HG03064 (cell line): ENCODE measurements around the gene SLC38A1.
"Not testable (repeated sequence)": the region's sequence is repeated elsewhere in the genome, so short reads cannot be mapped to it uniquely, and the experiment has no call there.

Experiments used
- ATAC-seq: cut with Tn5 transposase; IDR thresholded peaks from one replicate; pipeline ENCODE4 v1.9.1; 2021; ENCODE audit warnings: low read depth; ENCODE audit not compliant: unreplicated experiment

SLC38A1 gene

DNA sequence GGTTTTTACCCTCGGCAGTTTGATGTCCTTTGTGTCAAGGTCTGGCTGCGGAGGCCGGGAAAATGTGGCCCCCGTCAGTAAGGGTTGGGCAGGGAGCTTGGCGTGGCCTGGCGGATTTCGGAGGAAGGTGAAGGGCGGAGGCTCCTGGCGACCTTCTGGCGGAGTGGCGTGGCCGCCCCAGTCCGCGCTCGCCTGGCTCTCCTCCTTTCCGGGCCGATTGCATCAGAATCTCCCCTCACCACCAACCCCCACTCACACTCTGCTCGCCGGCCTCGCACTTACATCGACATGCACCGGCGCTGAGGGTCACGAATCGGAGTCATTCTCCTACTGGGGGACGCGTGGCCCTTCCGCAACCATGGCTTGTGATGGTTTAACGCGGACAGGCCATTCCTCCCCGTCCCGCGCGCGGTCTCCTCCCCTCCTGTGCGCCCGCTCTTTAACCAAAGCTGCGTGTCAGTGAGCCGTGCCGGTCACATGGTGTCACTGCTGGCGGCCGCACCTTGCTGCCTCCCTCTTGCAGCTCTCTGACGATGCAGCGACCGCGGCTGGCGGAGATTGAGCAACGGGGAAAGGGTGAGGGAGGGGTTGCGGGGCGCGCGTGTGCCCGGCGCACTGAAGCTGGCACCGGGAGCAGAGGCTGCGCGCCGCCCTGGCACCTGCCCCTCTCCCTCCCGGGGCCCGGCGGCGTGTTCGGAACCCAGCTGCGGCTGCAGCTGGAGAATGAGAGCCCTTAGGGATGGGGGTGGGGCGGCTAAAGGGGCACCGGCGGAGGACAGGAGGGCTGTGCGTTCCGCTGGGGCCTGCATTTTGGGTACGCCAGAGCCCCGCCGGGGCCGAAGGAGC, at the start of gene SLC38A1:
Gene SLC38A1, minus strand, starts transcription at position 461 of the 846 bp plus-strand sequence. CDS start 29,243 bp downstream, outside the sequence.
- peak; percentile 66 for ATAC-seq

DNA sequence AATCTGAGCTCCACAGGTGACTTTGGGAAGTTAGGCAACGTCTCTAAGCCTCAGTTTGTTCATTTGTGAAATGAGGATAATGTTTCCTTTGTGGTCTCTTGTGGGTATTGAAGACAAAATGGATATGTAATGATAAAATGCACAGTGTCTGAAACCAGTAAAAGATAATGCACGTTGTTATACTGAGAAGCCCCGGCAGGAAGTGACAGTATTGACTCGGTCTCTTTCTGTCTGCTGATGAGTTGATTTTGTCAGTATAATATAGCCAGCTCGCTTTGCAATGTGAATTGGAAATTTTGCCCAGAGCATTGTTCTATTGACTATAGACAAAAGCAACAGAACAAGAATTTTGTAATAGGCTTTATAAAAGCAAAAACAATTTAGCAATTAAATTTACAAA, 49.2 kb upstream of the SLC38A1 start:
- ATAC-seq = no peak

DNA sequence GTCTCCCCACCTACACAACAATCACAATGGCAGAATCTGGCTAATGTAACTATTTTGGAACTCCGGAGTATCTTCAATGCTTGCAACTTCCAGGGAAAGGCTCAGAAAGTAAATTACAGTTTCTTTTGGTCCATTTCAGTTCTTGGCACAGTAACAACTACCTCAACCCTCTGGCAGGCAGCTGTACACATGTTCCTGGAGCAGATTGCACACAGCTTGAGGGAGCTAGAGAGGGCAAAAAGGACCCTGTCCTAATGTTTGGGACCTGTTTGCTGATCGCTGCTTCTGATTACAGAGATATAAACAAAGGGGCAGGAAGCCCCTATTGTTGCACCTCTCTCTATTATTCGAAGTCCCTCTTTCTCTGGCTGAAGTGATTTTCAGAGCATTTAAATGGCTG, 35.2 kb upstream of the SLC38A1 start:
- no peak for ATAC-seq

DNA sequence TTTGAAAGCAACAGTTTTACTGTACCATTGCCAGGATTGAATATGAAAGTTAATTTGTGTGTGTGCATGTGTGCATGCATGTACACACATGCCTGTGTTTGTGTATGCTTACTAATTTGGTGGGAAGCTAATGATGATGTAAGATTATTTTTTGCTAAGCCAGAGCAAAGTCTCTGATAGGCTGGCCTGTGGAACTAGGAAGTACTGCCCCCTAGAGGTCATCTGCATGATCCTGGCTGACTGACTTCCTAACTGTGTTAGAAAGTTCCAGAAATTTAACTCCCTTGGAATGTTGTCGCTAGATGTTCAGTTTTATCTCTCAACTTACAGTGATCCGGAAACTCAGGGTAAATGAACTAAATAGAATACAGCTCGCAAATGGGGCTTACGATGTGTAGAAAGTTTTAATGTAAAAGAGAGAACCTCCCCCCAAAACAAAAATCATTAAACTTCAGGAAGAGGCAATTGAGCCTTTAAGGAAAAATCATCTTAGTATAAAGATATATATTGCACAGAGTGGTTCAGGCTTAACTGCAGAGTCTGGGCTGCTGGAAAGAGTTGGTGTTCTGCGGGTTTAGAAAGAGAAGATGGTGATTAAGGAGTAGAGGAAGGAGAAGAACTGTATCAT, 34.3 kb upstream of the SLC38A1 start:
- peak; percentile 51 for ATAC-seq

DNA sequence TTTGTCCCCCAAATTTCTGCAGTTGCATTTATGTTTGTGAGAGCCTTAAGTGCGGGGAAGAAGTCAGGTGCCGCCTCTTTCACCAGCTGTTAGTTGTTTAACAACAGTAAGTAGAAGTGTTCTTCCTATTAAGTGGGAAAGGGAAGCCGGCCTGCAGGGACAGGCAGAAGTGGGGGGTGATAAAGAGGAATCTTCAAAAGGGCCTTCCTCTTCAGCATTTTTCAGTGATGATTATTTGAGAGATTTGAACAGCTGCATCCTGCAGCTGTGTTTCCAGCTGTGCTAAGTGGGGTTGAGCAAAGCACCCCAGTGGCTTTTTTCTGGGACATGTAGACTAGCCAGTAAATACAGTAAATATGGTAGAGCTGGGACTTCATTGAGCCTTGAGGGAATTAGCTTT, 32.1 kb upstream of the SLC38A1 start:
- ATAC-seq = no peak

DNA sequence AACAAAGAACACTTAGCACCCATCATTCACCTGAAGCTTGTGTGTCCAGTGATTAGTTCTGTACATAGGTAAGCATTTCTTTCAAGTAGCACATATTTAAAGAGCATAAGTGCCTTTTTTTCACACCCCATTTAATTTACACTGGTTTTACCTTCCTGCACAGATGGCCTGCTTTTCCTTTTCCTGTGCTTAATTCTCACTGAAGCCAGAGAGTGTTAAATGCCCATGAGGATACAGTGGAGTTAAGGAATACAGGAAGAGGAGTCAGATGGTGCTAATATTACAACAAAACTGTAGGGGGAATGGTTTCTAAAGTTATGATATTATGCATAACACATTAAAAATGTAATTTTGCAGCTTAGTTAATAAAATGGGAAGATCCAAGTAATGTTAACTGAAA, 31.0 kb upstream of the SLC38A1 start:
- no peak for ATAC-seq

DNA sequence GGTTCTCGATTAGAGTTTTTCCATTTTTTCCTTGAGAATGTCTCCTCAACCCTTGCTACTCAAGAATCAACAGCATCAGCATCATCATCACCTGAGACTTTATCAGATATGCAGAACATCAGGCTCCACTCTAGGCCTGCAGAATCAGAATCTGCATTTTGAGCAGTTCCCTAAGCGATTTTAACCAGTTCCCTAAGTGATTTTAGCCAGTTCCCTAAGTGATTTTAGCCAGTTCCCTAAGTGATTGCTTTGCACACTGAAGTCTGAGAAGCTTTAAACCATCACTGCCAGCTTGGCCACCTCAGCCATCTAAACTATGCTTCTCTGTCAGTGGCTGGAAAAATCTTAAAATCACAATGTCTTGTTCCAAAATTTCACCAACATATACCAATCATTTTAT, 29.4 kb upstream of the SLC38A1 start:
- ATAC-seq = no peak

DNA sequence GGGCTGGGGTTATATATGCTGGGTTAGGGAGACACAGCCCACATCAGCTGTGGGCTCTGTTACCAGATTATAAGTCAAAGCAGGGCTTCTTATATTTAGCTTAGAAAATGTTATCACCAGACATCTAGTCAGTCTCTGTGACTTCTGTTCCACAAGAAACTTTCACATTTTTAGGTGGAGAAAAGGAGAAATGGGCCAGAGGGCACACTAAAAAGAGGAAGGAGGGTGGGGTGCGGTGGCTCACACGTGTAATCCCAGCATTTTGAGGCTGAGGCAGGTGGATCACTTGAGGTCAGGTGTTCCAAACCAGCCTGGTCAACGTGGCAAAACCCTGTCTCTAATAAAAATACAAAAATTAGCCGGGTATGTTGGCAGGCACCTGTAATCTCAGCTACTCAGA, 28.0 kb upstream of the SLC38A1 start:
- no peak for ATAC-seq

DNA sequence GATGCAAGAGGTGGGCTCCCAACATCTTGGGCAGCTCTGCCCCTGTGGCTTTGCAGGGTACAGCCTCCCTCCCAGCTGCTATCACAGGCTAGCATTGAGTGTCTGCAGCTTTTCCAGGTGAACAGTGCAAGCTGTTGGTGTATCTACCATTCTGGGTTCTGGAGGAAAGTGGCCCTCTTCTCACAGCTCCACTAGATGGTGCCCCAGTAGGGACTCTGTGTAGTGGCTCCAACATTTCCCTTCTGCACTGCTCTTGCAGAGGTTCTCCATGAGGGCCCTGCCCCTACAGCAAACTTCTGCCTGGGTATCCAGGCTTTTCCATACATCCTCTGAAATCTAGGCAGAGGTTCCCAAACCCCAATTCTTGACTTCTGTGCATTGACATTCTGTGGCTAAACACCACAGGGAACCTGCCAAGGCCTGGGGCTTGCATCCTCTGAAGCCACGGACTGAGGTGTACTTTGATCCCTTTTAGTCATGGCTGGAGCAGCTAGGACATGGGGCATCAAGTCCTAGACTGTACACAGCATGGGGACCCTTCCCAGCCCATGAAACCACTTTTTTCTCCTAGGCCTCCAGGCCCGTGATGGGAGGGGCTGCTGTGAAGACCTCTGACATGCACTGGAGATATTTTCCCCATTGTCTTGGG, 24.0 kb upstream of the SLC38A1 start:
- no peak for ATAC-seq

DNA sequence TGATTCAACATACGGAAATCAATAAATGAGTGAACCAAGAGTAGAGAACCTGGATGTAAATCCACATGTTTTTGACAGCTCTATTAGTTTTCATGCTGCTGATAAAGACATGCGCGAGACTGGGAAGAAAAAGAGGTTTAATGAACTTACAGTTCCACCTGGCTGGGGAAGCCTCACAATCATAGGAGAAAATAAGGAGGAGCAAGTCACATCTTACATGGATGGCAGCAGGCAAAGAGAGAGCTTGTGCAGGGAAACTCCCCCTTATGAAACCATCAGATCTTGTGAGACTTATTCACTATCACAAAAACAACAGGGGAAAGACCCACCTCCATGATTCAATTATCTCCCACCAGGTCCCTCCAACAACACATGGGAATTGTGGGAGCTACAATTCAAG, 23.1 kb upstream of the SLC38A1 start:
- ATAC-seq = not testable (repeated sequence)

DNA sequence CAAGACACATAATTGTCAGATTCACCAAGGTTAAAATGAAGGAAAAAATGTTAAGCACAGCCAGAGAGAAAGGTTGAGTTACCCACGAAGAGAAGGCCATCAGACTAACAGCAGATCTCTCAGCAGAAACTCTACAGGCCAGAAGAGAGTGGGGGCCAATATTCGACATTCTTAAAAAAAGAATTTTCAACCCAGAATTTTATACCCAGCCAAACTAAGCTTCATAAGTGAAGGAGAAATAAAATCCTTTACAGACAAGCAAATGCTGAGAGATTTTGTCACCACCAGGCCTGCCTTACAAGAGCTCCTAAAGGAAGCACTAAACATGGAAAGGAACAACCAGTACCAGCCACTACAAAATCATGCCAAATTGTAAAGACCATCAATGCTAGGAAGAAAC, 16.3 kb upstream of the SLC38A1 start:
- not testable (repeated sequence) for ATAC-seq

DNA sequence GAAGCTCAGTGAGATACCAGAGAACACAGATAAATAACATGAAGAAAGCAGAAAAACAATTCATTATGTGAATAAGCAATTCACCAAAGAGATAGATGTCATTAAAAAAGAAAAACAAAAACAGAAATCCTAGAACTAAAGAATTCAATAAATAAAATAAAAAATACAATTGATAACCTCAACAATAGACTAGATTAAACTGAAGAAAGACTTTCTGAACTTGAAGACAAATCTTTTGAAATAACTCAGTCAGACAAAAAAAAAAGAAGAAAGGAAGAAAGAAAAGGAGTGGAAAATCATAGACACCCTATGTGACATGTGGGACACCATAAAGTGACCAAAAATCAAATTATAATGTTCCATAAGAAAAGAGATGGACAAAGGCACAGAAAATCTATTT, 14.0 kb upstream of the SLC38A1 start:
- no peak for ATAC-seq

DNA sequence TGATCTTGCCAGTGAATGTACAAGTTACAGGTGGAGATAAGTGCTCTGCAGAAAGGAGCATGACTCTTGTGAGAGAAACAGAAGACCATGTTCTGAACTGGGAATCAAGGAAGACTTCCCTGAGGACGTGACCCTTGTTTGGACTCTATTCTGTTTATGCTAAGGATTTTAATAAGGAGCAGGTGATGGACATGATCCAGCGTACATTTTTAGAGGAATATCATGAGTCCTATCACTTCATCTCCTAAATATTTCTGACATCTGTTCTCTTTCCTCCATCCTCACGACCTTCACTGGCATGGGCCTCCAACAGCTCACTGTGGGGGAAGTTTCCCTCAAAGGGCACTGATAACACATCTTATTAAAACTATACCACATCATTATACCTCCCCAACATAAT, 7.9 kb upstream of the SLC38A1 start:
- no peak for ATAC-seq

DNA sequence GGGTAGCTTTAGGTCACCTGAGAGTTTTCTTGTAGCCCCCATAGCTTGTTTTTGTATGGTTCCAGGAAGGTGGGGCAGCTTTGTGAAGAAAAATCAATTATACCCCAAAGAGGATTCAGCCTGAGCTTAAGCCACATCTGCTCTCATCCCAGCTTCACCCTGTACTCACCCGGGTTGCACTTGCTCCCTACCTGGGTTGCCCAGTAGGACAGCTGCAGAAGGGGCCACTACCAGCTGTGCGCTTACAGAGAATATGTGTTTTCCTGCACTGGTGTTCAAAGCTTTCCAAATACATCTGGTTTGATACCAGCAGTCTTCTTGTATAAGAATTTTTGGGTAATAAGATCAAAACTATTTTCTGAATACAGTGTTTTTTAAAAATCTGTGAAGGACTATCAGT, 3.0 kb upstream of the SLC38A1 start:
- no peak for ATAC-seq

DNA sequence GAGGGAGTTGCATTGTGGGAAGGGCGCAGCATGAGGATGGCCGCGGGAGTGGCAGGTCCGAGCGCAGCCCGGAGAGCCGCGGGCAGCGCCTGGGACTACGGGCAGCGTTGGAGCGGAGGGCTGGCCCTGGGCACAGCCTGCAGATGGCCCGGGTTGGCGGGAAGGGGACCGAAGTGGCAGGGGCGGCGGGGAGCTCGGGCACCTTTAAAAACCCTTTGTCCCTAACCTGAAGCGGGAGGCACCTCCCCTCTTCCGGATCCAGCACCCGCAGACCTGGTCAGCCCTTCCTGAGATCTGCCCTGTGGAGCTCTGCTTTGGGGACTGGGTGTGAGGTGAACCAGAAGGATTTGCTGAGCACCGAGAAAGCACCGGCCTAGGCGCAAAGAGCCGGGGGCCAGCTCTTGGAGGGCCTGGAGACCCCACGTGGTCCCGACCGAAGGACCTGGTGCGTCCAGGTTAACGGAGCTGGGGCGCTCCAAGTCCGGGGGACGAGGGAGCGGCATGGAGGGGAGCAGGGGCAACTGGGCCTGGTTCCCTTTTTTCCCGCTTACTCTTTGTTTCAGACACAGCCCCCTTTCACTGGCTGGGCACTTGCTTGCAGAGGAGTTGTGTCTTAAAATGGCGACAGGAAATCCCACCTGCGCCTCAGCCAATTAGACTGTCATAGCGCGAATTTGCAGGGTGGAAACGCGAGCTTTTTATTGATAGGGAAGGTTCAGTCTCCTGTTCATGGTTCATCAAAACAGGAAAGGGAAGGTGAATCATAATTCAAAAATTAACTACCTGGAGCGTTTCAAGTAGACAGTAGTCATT, 792 bp upstream of the SLC38A1 start:
- peak; percentile 9 for ATAC-seq

DNA sequence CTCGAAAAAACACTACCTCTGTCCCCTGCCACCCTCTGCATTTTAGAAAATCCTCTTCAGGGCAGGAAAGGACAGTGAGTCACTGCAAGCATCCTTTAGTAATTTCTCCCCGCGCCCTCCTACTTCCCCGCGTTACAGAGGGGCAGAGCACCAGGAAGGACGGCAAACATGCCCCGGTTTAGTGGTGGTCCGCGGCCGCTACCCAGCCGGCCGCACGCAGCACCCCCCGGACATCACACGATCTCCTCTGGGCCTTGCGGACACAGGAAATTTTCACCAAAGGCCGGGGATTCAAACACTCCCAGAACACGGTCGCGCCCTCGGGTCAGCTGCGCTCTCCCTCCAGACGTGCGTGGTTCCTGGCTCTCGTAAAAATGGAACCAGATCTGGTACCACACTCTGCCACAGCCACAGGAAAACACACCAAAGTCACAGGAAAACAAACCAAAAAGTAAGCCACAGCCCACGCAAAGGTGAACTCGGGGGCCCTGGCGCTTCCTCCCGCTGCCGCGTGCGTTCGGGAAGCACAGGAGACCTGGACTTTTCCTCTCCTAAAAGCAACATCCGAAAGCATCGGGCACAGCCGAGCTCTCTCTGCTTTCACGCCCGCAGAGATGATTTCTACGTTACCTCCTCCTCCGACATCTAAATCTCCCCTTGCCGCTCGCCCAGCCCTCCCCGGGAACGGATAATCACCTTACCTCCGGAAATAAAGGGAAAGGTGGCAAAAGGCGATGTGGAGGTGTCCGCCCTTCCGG, 839 bp downstream of the SLC38A1 start:
- ATAC-seq = no peak

DNA sequence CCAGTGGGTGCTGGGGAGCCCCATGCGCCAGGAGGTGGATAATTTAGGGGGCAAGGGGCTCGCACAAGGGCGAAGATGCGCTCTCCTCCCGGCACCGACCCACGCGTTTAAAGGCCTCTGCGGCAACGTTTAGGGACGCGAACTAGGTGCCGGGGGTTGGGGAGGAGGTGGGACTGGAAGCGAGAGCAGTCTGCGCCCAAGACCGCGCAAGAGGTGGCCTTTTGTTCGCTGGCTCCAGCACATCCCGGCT, 1.3 kb downstream of the SLC38A1 start:
- ATAC-seq = no peak

DNA sequence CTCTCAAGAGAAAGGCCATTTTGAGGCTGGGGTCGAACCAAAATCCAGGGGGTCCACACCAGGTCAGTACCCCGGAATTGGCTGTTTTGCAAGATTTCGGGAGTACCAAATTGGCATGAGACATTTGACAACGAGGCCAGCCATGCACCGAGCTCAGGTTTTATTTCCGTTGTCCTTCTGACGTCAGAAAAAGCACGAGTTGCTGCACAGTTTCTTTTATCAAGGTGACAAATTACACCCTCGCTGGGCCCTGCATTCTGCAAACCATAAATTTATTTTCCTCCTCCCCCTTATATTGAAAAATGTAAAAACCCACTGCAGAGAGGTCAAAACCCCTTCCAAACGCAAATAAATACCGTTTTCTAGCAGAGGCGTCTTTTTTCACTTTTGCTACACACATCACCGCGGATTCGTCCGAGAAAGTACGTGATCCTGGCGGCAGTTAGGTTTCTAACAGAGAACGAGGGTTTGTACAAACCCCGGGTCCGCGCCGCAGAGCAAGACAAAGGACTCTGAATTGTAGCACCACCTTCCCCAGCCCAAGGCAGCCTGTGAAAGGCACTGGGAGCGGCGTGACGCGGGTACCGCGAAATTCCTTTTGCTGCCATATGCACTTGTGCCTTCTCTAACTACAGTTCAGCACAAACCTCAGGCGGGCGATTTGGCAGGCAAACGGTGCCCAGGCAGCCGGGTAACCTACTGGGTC, 1.8 kb downstream of the SLC38A1 start:
- ATAC-seq = no peak

DNA sequence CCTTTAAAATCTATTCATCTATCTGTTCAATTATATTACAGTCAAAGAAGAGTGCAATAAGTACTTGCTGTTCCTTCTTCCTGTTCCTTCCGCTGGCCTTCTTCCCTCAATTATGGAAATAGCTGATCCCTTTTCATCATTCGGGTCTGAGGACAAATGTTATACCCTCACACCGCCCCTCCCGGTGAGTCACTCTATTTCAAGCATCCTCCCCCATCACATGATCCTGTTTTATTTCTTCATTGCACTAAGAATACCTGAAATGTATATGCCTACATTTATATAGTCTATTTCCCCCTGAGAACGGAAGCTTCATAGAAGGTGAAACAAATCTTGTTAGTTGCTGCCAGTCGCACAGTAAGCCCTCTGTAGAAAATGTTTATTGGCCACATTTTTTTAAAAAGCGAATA, 2.5 kb downstream of the SLC38A1 start:
- no peak for ATAC-seq

DNA sequence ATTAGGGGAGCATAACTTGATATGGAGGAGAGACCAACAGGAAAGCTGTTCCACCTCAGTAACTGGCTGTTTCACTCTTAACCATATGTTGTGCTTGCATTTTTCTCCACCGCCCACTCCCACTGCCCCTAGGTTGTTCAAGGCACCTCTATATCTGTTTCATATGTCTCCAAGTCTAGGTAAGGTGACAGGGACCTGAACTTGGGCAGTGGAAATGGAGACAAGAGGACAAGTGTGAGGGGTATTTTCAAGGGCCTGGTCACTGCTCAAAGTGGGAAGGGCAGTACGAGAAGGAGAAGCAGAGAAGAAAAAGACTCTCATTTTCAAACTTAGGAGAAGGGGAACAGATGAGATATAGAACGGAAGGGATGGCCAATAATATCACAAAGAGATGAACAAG, 3.1 kb downstream of the SLC38A1 start:
- ATAC-seq = no peak
